B cell (primary cell): Measurements from ENCODE around the gene MSLN. TPM values are rescaled to one million over a fixed set of nuclear protein-coding genes. Genes with fewer than 3 reads are reported as not detected.

Experiments used
- ATAC-seq: fragments of 200-7000 bp; cut with Tn5 transposase; one replicate; pipeline ENCODE4 v1.10.0; 2021; ENCODE audit warnings: low read depth, mild to moderate bottlenecking, moderate number of reproducible peaks, moderate library complexity
- CTCF ChIA-PET: fragments of 350-600 bp; sonication (Branson Sonifier 250); formaldehyde crosslinking; loops from one replicate; lab custom pipeline; 2021; ENCODE audit warnings: antibody characterized with exemption, inconsistent platforms; lab: Charles Lee
- POLR2A ChIA-PET: fragments of 350-600 bp; sonication (Branson Sonifier 250); formaldehyde crosslinking; loops from one replicate; lab custom pipeline; 2021; ENCODE audit warnings: antibody characterized with exemption; lab: Charles Lee
- DNase-seq: peaks from one replicate; pipeline ENCODE4 v3.0.0; 2013
- H2AFZ ChIP-seq: 2 replicates; pipeline ENCODE4 v1.6.1; 2012; ENCODE audit warnings: mild to moderate bottlenecking, low read depth, low read length; ENCODE audit not compliant: insufficient read depth, poor library complexity, severe bottlenecking
- H3K27ac ChIP-seq, 2 donors: 1 replicate in 1 of 2; 2 replicates in 1 of 2; pipeline ENCODE4 v1.5.1; 2012 to 2013; ENCODE audit warnings: low read length in 2 of 2, mild to moderate bottlenecking in 2 of 2, moderate library complexity in 1 of 2
- H3K27me3 ChIP-seq, 4 experiments: fragments of 200-600 bp in 1 of 4; sonication (generic) in 1 of 4; replicated peaks in 1 of 4; 1 replicate in 2 of 4; 2 replicates in 2 of 4; pipeline versions ENCODE4 v1.6.1 to v1.7.0; 2013 to 2016; ENCODE audit warnings: low read length in 3 of 4, mild to moderate bottlenecking in 2 of 4, mixed read lengths in 1 of 4, moderate library complexity in 1 of 4; ENCODE audit not compliant: insufficient read depth in 4 of 4, control insufficient read depth in 3 of 4; ENCODE audit errors: control extremely low read depth in 1 of 4
- H3K36me3 ChIP-seq, 2 experiments: replicated peaks in 1 of 2; 1 replicate in 1 of 2; 2 replicates in 1 of 2; pipeline versions ENCODE4 v1.6.1 to v1.7.1; 2013; ENCODE audit warnings: low read length in 1 of 2; ENCODE audit not compliant: insufficient read depth in 2 of 2, control insufficient read depth in 1 of 2; ENCODE audit errors: control extremely low read depth in 1 of 2, extremely low read depth in 1 of 2
- H3K4me1 ChIP-seq, 2 donors: fragments of 200-600 bp in 1 of 2; sonication (generic) in 1 of 2; 1 replicate in 1 of 2; 2 replicates in 1 of 2; pipeline versions ENCODE4 v1.5.1 to v1.6.1; 2013 to 2017; ENCODE audit warnings: low read length in 2 of 2; ENCODE audit not compliant: control insufficient read depth in 2 of 2, insufficient read depth in 2 of 2
- H3K4me2 ChIP-seq: replicated peaks from 2 replicates; pipeline ENCODE3; 2012; ENCODE audit warnings: mild to moderate bottlenecking, low read depth, low read length; ENCODE audit not compliant: poor library complexity, severe bottlenecking
- H3K4me3 ChIP-seq, 5 experiments: fragments of 200-600 bp in 1 of 5; sonication (generic) in 1 of 5; 1 replicate in 3 of 5; 2 replicates in 2 of 5; pipeline versions ENCODE4 v1.5.1 to v1.7.0; 2011 to 2016; ENCODE audit warnings: low read length in 4 of 5, mild to moderate bottlenecking in 4 of 5, low read depth in 2 of 5, control low read depth in 1 of 5, moderate library complexity in 1 of 5; ENCODE audit not compliant: insufficient read depth in 1 of 5; ENCODE audit errors: control extremely low read depth in 1 of 5, extremely low read depth in 1 of 5
- H3K79me2 ChIP-seq: fragments of 200-600 bp; sonication (generic); one replicate; pipeline ENCODE4 v1.6.0; 2016; ENCODE audit warnings: low read length; ENCODE audit not compliant: control insufficient read depth, insufficient read depth
- H3K9ac ChIP-seq: fragments of 200-600 bp; sonication (generic); 2 replicates; pipeline ENCODE4 v1.6.1; 2017; ENCODE audit warnings: mild to moderate bottlenecking, low read length, moderate library complexity
- H3K9me3 ChIP-seq, 3 donors: one replicate each; pipeline versions ENCODE4 v1.6.1 to v1.7.1; 2013; ENCODE audit warnings: low read length in 2 of 3; ENCODE audit not compliant: control insufficient read depth in 2 of 3, insufficient read depth in 1 of 3; ENCODE audit errors: control extremely low read depth in 1 of 3
- H4K20me1 ChIP-seq: 2 replicates; pipeline ENCODE4 v1.6.0; 2012; ENCODE audit warnings: mild to moderate bottlenecking, low read length; ENCODE audit not compliant: insufficient read depth, control insufficient read depth, poor library complexity, severe bottlenecking
- H3K27ac Mint-ChIP-seq: one replicate; pipeline ENCODE4 v1.8.0; 2021; ENCODE audit warnings: mixed read lengths
- H3K27me3 Mint-ChIP-seq: one replicate; pipeline ENCODE4 v1.8.0; 2021; ENCODE audit warnings: mixed read lengths
- H3K4me1 Mint-ChIP-seq: one replicate; pipeline ENCODE4 v1.8.0; 2021; ENCODE audit warnings: mixed read lengths
- H3K4me3 Mint-ChIP-seq: one replicate; pipeline ENCODE4 v1.8.0; 2021; ENCODE audit warnings: mixed read lengths
- H3K9me3 Mint-ChIP-seq: one replicate; pipeline ENCODE4 v1.8.0; 2022; ENCODE audit warnings: mixed read lengths; ENCODE audit not compliant: insufficient read depth
- EZH2 ChIP-seq: IDR thresholded peaks from 2 replicates; pipeline ENCODE4 v1.6.1; 2012; ENCODE audit warnings: borderline replicate concordance, low read depth, mild to moderate bottlenecking, moderate library complexity, low read length; ENCODE audit not compliant: insufficient read depth, poor library complexity, severe bottlenecking
- WGBS: methylation state at CpG from one replicate; pipeline ENCODE4 v1.1.5; 2013; ENCODE audit warnings: missing lambda C conversion rate; ENCODE audit not compliant: insufficient coverage; 5-methylcytosine and 5-hydroxymethylcytosine counted together
- intact Hi-C: fragments of 100-400 bp; cut with micrococcal nuclease; formaldehyde crosslinking; loops from one replicate; pipeline ENCODE4 v1.10.0; 2022
- polyA plus RNA-seq: library from polyadenylated mRNA; depleted of rRNA; stranded (reverse); fragments of >200 nt; gene quantifications from 2 replicates; pipeline ENCODE4 v1.2.3, GENCODE V29; 2012
- total RNA-seq, 2 donors: library from RNA; stranded (reverse); fragments of 120-200 nt in 1 of 2; gene quantifications; 1 replicate in 1 of 2; 2 replicates in 1 of 2; pipeline versions ENCODE4 v1.2.3 to v1.2.4, GENCODE V29; 2013 to 2022
- TF ChIP-seq, protein P1 (sequence below): fragments of 200-600 bp; IDR thresholded peaks from one replicate; pipeline ENCODE4 v1.8.0; 2022; ENCODE audit warnings: antibody characterized with exemption, mild to moderate bottlenecking

The MSLN gene
- total and polyA plus RNA-seq, 2 donors (not counting 1 experiment from before 2014, with no cell fraction given), result not detected

GRCh38 chr16:793414-793813 is 32.9 kb downstream of the MSLN start:
- peaks cover 0 to 1% (median 0%) of the 10 kb centered on the region in 4 experiments for H3K27me3 ChIP-seq
- POLR2A ChIA-PET, result no interaction called here
- intact Hi-C loops, result no loop called here
- no peak overlapping the region for H3K9ac ChIP-seq
- 94% methylated on average over 8 of the region's 8 CpGs for WGBS
- no peaks in the 10 kb centered on the region for H3K9me3 Mint-ChIP-seq
- TF ChIP-seq EZH2, result no peak
- TF ChIP-seq, protein P1, sequence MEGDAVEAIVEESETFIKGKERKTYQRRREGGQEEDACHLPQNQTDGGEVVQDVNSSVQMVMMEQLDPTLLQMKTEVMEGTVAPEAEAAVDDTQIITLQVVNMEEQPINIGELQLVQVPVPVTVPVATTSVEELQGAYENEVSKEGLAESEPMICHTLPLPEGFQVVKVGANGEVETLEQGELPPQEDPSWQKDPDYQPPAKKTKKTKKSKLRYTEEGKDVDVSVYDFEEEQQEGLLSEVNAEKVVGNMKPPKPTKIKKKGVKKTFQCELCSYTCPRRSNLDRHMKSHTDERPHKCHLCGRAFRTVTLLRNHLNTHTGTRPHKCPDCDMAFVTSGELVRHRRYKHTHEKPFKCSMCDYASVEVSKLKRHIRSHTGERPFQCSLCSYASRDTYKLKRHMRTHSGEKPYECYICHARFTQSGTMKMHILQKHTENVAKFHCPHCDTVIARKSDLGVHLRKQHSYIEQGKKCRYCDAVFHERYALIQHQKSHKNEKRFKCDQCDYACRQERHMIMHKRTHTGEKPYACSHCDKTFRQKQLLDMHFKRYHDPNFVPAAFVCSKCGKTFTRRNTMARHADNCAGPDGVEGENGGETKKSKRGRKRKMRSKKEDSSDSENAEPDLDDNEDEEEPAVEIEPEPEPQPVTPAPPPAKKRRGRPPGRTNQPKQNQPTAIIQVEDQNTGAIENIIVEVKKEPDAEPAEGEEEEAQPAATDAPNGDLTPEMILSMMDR, result no peak
- no peak for ATAC-seq
- peaks cover 5 to 9% of the 10 kb centered on the region in 2 donors for H3K4me1 ChIP-seq
- peaks cover 2% of the 10 kb centered on the region for H3K4me1 Mint-ChIP-seq
- H3K79me2 ChIP-seq, result no peaks in the 10 kb centered on the region
- H3K4me2 ChIP-seq, result no peak overlapping the region
- no peak for DNase-seq
- peaks cover 4% of the 10 kb centered on the region for H3K27me3 Mint-ChIP-seq
- H2AFZ ChIP-seq, result no peak overlapping the region
- no peak overlapping the region for H3K27ac Mint-ChIP-seq
- CTCF ChIA-PET, result no interaction called here
- no peaks in the 10 kb centered on the region for H3K36me3 ChIP-seq
- no peaks in the 10 kb centered on the region for H4K20me1 ChIP-seq
- no peak overlapping the region for H3K27ac ChIP-seq
- H3K4me3 Mint-ChIP-seq, result no peak overlapping the region
- no peak overlapping the region for H3K4me3 ChIP-seq
- peaks cover 0 to 7% (median 0%) of the 10 kb centered on the region in 3 donors for H3K9me3 ChIP-seq

DNA sequence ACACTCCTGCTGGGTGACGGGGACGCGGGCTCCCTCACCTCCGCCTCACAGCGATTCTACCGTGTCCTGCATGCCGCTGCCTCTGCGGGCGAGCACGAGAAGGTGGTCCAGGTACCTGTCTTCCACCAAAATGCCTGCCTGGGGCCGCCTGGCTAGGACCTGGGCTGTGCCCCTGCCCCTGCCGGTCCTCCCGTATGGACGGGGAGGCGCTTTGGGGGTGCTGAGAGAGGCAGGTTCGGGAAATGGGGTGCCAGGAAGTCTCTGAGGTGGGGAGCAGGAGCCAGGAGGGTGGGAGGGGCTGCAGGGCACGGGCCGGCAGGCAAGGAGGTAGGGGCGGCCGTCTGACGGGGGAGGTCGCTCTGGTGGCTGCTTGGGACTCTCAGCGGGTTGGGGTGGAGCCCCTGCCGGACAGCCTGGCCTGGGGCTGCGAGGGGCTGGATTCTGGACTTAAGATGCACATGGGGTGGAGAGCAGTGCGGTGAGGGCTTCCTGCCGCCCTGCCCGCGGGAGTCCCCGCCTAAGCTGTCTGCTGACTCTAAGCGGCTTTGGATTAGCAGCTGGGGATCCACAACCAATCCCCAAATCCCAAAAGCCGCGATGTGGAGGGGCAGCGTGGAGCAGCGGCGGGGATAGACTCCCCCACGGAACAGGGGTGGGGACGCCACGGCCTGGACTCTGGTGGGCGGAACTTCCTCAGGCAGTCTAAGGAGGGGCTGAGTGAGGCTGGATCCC is 33.7 kb downstream of the MSLN start:
- ATAC-seq, result no peak
- Histone ChIP-seq H3K4me2 (no peak overlapping the region), H3K4me1 (peaks cover 0 to 4% of the 10 kb centered on the region in 2 donors), H3K27me3 (peaks cover 0 to 10% (median 1%) of the 10 kb centered on the region in 4 experiments), H2AFZ (no peak overlapping the region), H4K20me1 (no peaks in the 10 kb centered on the region), H3K9ac (no peak overlapping the region), H3K79me2 (no peaks in the 10 kb centered on the region), H3K27ac (no peak overlapping the region), H3K4me3 (no peak overlapping the region), H3K9me3 (peaks cover 0 to 9% (median 0%) of the 10 kb centered on the region in 3 donors), H3K36me3 (no peaks in the 10 kb centered on the region)
- H3K4me3 Mint-ChIP-seq, result no peak overlapping the region
- TF ChIP-seq EZH2, result no peak
- TF ChIP-seq, protein P1, result no peak
- H3K9me3 Mint-ChIP-seq, result no peaks in the 10 kb centered on the region
- peaks cover 2% of the 10 kb centered on the region for H3K4me1 Mint-ChIP-seq
- 95% methylated on average over 35 of the region's 40 CpGs for WGBS
- no peak overlapping the region for H3K27ac Mint-ChIP-seq
- peaks cover 4% of the 10 kb centered on the region for H3K27me3 Mint-ChIP-seq
- POLR2A ChIA-PET, result no interaction called here
- intact Hi-C loops, result no loop called here
- DNase-seq, result no peak
- CTCF ChIA-PET, result no interaction called here
